IPS-20b (cell line): ENCODE data around the gene SPATA31D1.
"Not testable (repeated sequence)": the region's sequence is repeated elsewhere in the genome, so short reads cannot be mapped to it uniquely, and the experiment has no call there.

Experiments used
- H3K27ac ChIP-seq: one replicate; pipeline ENCODE4 v1.5.1; 2013; ENCODE audit warnings: low read length
- H3K27me3 ChIP-seq: 2 replicates; pipeline ENCODE4 v1.6.1; 2013; ENCODE audit warnings: mild to moderate bottlenecking, low read length, inconsistent platforms; ENCODE audit not compliant: insufficient read depth
- H3K36me3 ChIP-seq: 2 replicates; pipeline ENCODE4 v1.6.1; 2013; ENCODE audit warnings: low read depth, mild to moderate bottlenecking, inconsistent platforms, low read length, moderate library complexity; ENCODE audit not compliant: insufficient read depth
- H3K4me1 ChIP-seq: 2 replicates; pipeline ENCODE4 v1.6.1; 2013; ENCODE audit warnings: mild to moderate bottlenecking, control low read depth, inconsistent platforms, low read length, moderate library complexity; ENCODE audit not compliant: insufficient read depth
- H3K4me3 ChIP-seq: 2 replicates; pipeline ENCODE4 v1.5.1; 2013; ENCODE audit warnings: mild to moderate bottlenecking, low read length, inconsistent platforms
- H3K9ac ChIP-seq: 2 replicates; pipeline ENCODE4 v1.6.1; 2013; ENCODE audit warnings: low read depth, mild to moderate bottlenecking, inconsistent platforms, low read length, moderate library complexity
- H3K9me3 ChIP-seq: 2 replicates; pipeline ENCODE4 v1.6.1; 2013; ENCODE audit warnings: mild to moderate bottlenecking, low read depth, low read length, inconsistent platforms; ENCODE audit not compliant: insufficient read depth

Gene SPATA31D1

GRCh38 chr9:81988472-81988871 lies at the start of gene SPATA31D1:
Gene SPATA31D1 (plus strand): TSS chr9:81988772. CDS start chr9:81988819, 47 bp downstream.
- H3K9me3 ChIP-seq, H3K9ac ChIP-seq: not testable (repeated sequence)

GRCh38 chr9:81943393-81943792 lies 45.2 kb upstream of the SPATA31D1 start, which contains the start of gene SPATA31D3:
Gene SPATA31D3 (plus strand): TSS chr9:81943500. CDS start chr9:81943586, 86 bp downstream.
- not testable (repeated sequence) for H3K27me3 ChIP-seq, H3K36me3 ChIP-seq, H3K4me3 ChIP-seq, H3K9me3 ChIP-seq, H3K4me1 ChIP-seq, H3K9ac ChIP-seq, H3K27ac ChIP-seq

More at GRCh38 chr9:81988472-81988871, at the start of gene SPATA31D1:
- H3K36me3 ChIP-seq, H3K27ac ChIP-seq, H3K27me3 ChIP-seq, H3K4me1 ChIP-seq, H3K4me3 ChIP-seq: not testable (repeated sequence)

GRCh38 chr9:81948650-81949049 lies 39.9 kb upstream of the SPATA31D1 start:
- H3K27me3 ChIP-seq, H3K4me3 ChIP-seq, H3K36me3 ChIP-seq, H3K4me1 ChIP-seq, H3K27ac ChIP-seq, H3K9ac ChIP-seq, H3K9me3 ChIP-seq: not testable (repeated sequence)

GRCh38 chr9:81953096-81953495 lies 35.5 kb upstream of the SPATA31D1 start:
- Histone ChIP-seq H3K4me3 (no peak overlapping the region), H3K9ac (no peak overlapping the region), H3K4me1 (no peaks in the 10 kb centered on the region), H3K36me3 (no peaks in the 10 kb centered on the region), H3K27ac (no peak overlapping the region), H3K9me3 (peaks cover 27% of the 10 kb centered on the region), H3K27me3 (no peaks in the 10 kb centered on the region)

- Histone ChIP-seq H3K27me3 (no peaks in the 10 kb centered on the region), H3K36me3 (no peaks in the 10 kb centered on the region), H3K4me3 (no peak overlapping the region), H3K4me1 (no peaks in the 10 kb centered on the region), H3K27ac (no peak overlapping the region), H3K9me3 (peaks cover 27% of the 10 kb centered on the region), H3K9ac (no peak overlapping the region)
These were observed 32.9 kb upstream of the SPATA31D1 start for GRCh38 chr9:81955625-81956024.

GRCh38 chr9:81964218-81965171 lies 24.1 kb upstream of the SPATA31D1 start:
- Histone ChIP-seq H3K4me3 (no peak overlapping the region), H3K9ac (no peak overlapping the region), H3K9me3 (no peaks in the 10 kb centered on the region), H3K36me3 (no peaks in the 10 kb centered on the region), H3K4me1 (no peaks in the 10 kb centered on the region), H3K27me3 (no peaks in the 10 kb centered on the region), H3K27ac (no peak overlapping the region)

GRCh38 chr9:81968026-81968425 lies 20.5 kb upstream of the SPATA31D1 start:
- H3K4me1 ChIP-seq: no peaks in the 10 kb centered on the region
- H3K27ac ChIP-seq: no peak overlapping the region
- H3K4me3 ChIP-seq: no peak overlapping the region
- H3K36me3 ChIP-seq: no peaks in the 10 kb centered on the region
- no peaks in the 10 kb centered on the region for H3K9me3 ChIP-seq
- no peak overlapping the region for H3K9ac ChIP-seq
- H3K27me3 ChIP-seq: no peaks in the 10 kb centered on the region

GRCh38 chr9:81969971-81970370 lies 18.6 kb upstream of the SPATA31D1 start:
- H3K4me3 ChIP-seq: no peak overlapping the region
- H3K4me1 ChIP-seq: no peaks in the 10 kb centered on the region
- no peak overlapping the region for H3K27ac ChIP-seq
- H3K9ac ChIP-seq: no peak overlapping the region
- H3K9me3 ChIP-seq: no peaks in the 10 kb centered on the region
- H3K36me3 ChIP-seq: no peaks in the 10 kb centered on the region
- no peaks in the 10 kb centered on the region for H3K27me3 ChIP-seq

GRCh38 chr9:81971727-81972126 lies 16.8 kb upstream of the SPATA31D1 start:
- Histone ChIP-seq H3K4me1 (no peaks in the 10 kb centered on the region), H3K27me3 (no peaks in the 10 kb centered on the region), H3K27ac (no peak overlapping the region), H3K9me3 (no peaks in the 10 kb centered on the region), H3K4me3 (no peak overlapping the region), H3K9ac (no peak overlapping the region), H3K36me3 (no peaks in the 10 kb centered on the region)

GRCh38 chr9:81974764-81975163 lies 13.8 kb upstream of the SPATA31D1 start:
- Histone ChIP-seq H3K9me3 (no peaks in the 10 kb centered on the region), H3K4me1 (no peaks in the 10 kb centered on the region), H3K9ac (no peak overlapping the region), H3K4me3 (no peak overlapping the region), H3K27ac (no peak overlapping the region), H3K27me3 (no peaks in the 10 kb centered on the region), H3K36me3 (no peaks in the 10 kb centered on the region)

- H3K36me3 ChIP-seq: no peaks in the 10 kb centered on the region
- H3K9me3 ChIP-seq: no peaks in the 10 kb centered on the region
- no peaks in the 10 kb centered on the region for H3K27me3 ChIP-seq
- H3K4me1 ChIP-seq: no peaks in the 10 kb centered on the region
- H3K4me3 ChIP-seq: no peak overlapping the region
- no peak overlapping the region for H3K27ac ChIP-seq
- no peak overlapping the region for H3K9ac ChIP-seq
These were observed 12.2 kb upstream of the SPATA31D1 start for GRCh38 chr9:81976351-81976750.

GRCh38 chr9:81979196-81979595 lies 9.4 kb upstream of the SPATA31D1 start:
- Histone ChIP-seq H3K27me3 (no peaks in the 10 kb centered on the region), H3K36me3 (no peaks in the 10 kb centered on the region), H3K27ac (no peak overlapping the region), H3K9me3 (no peaks in the 10 kb centered on the region), H3K9ac (no peak overlapping the region), H3K4me3 (no peak overlapping the region), H3K4me1 (no peaks in the 10 kb centered on the region)
